Left ventricle myocardium superior (tissue), 1 donor: ENCODE measurements around the gene RRN3. TPM values are rescaled to one million over a fixed set of nuclear protein-coding genes. Genes with fewer than 3 reads are reported as not detected.
A peak's percentile ranks its signal among the peaks of the same experiment; 100 is the strongest.
"Not testable (repeated sequence)": the region's sequence is repeated elsewhere in the genome, so short reads cannot be mapped to it uniquely, and the experiment has no call there.

Experiments used
- ATAC-seq: fragments of 200-7000 bp; cut with Tn5 transposase; one replicate; pipeline ENCODE4 v1.9.1; 2020; ENCODE audit warnings: mild to moderate bottlenecking, moderate library complexity
- DNase-seq: peaks from one replicate; pipeline ENCODE4 v3.0.0-alpha.2; 2020
- intact Hi-C: fragments of 100-400 bp; cut with micrococcal nuclease; formaldehyde crosslinking; loops from one replicate; pipeline ENCODE4 v1.11.0; 2022
- total RNA-seq: library from RNA; stranded (reverse); fragmentation: NEBNext Ultra II Directional; extraction: Animal tissue kit (Norgen Biotek cat#: 25700); gene quantifications from one replicate; pipeline ENCODE4 v1.2.1, GENCODE V29; 2021
- donor health status: DM: no; HTN: yes; CAD: no; lungs with severe emphysema.

RRN3 gene
- total RNA-seq, 1 donor from 2014 or later: 25.8 TPM

DNA sequence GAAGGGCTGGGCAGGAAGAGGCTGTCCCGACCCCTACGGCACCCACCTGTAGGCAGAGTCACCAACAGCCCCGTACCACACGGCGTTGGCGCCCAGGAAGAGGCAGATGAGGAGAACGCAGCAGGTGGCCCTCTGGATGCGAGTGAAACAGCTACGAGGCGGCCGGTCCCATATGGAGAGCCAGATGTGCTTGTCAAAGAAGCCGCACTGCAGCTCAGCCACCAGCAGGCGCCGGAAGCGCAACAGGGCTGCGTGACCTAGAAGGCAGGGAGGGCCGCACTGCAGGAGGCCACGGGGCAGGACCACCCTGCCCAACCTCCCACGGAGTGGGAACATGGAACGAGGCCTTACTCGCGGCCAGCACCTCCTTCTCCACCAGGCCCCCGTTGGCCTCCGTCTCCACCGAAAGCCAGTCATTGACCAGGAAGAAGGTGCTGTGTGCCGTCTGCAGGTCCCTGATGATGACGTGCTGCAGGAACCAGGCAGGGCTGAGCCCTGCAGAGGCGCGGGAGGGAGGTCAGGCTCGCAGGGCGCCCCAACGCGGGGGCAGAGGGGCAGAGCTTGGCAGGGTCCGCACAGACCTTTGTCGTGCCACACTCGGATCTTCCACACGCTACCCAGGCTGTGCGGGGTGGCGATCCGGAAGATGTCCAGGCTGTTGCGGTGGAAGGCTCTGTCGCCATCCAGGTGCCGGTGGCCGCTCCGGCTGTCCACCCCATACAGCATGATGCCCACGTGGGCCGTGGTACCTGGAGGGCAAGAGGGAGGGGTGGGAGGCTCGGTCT is 33.8 kb upstream of the RRN3 start:
- DNase-seq, ATAC-seq, intact Hi-C loops: not testable (repeated sequence)

- DNase-seq, intact Hi-C loops: not testable (repeated sequence)
Measured at GRCh38 chr16:15100372-15100987, 6.4 kb upstream of the RRN3 start.

GRCh38 chr16:15099366-15099909 is 5.4 kb upstream of the RRN3 start:
- intact Hi-C loops, ATAC-seq, DNase-seq: not testable (repeated sequence)

More at GRCh38 chr16:15100372-15100987, 6.4 kb upstream of the RRN3 start:
- not testable (repeated sequence) for ATAC-seq

DNA sequence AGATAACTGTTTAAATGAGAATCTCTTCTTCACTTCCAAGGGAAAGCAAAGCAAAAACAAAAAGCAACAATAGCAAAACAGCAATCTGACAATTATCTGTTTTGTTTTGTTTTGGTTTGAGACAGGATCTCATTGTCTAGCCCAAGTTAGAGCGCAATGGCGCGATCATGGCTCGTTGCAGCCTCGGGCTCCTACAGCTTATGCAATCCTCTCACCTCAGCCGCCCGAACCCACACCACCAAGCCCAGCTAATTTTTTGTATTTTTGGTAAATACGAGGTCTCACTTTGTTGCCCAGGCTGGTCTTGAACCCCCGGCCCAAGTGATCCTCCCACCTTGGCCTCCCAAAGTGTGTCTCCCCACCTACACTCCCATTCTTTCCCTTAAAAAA is 2.5 kb upstream of the RRN3 start:
- ATAC-seq, intact Hi-C loops: not testable (repeated sequence)

GRCh38 chr16:15093571-15093954 is 509 bp downstream of the RRN3 start:
- DNase-seq, ATAC-seq, intact Hi-C loops: not testable (repeated sequence)

More for the DNA sequence above, 2.5 kb upstream of the RRN3 start:
- DNase-seq: not testable (repeated sequence)

DNA sequence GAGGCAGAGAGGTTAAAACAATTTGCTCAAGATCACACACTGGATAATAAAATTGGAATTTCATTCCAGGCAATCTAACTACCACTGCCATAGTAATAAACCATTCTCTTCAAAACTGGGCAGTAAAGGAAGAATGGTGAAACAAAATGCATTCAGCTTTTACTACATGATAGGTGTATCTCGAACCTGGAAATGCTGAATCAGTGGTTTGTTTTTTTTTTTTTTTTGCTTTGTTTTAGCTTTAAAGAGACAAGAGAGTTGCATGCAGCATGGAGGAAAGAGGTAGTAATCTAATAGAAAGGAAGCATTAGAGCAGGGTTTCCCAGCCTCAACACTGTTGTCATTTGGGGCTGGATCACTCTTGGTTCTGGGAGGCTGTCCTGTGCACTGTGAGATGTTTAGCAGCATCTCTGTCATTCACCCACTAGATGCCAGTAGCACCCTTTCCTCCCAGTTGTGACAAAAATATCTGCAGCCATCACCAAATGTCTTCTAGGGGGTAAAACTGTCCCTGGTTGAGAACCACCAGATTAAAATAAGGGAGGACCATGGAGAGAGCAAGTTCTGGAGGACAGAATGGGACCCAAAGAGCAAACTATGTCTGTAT is 3.3 kb downstream of the RRN3 start:
- DNase-seq, intact Hi-C loops, ATAC-seq: not testable (repeated sequence)

- ATAC-seq, intact Hi-C loops, DNase-seq: not testable (repeated sequence)
Measured at GRCh38 chr16:15082788-15083187, 11.3 kb downstream of the RRN3 start.

DNA sequence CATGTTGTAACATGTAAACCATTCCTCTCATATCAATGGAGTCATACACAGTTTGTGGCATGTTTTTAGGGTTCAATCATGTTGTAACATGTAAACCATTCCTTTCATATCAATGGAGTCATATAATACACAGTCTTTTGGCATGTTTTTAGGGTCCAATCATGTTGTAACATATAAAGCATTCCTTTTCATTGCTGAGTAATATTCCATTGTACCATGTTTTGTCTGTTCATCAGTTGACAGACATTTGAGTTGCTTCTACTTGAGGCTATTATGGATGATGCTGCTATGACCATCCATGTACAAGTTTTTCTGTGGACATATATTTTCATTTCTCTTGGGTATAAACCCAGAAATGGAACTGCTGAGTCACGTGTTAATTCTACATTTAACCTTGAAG is 13.2 kb downstream of the RRN3 start:
- intact Hi-C loops, ATAC-seq, DNase-seq: not testable (repeated sequence)

DNA sequence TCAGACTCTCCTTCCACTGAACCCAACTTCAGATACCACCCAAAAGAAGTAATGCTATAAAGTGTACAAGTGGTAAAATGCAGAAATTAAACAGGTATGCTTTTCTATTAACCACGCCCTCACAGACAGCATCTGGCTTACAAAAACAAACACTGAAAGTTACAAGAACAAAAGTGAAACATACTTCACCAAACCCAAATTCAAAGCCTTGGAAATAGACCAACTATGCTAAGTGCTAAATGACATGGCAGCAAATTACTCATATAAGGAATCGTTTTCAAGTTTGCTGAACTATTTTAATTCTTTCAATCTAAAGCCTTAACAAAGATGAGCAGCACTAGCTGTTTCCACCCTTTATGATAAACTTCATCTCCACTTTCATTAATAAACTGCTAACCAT is 17.9 kb downstream of the RRN3 start:
- ATAC-seq, DNase-seq, intact Hi-C loops: not testable (repeated sequence)

GRCh38 chr16:15073101-15073500 is 21.0 kb downstream of the RRN3 start:
- ATAC-seq: no peak
- DNase-seq: no peak
- intact Hi-C loops: no loop called here

DNA sequence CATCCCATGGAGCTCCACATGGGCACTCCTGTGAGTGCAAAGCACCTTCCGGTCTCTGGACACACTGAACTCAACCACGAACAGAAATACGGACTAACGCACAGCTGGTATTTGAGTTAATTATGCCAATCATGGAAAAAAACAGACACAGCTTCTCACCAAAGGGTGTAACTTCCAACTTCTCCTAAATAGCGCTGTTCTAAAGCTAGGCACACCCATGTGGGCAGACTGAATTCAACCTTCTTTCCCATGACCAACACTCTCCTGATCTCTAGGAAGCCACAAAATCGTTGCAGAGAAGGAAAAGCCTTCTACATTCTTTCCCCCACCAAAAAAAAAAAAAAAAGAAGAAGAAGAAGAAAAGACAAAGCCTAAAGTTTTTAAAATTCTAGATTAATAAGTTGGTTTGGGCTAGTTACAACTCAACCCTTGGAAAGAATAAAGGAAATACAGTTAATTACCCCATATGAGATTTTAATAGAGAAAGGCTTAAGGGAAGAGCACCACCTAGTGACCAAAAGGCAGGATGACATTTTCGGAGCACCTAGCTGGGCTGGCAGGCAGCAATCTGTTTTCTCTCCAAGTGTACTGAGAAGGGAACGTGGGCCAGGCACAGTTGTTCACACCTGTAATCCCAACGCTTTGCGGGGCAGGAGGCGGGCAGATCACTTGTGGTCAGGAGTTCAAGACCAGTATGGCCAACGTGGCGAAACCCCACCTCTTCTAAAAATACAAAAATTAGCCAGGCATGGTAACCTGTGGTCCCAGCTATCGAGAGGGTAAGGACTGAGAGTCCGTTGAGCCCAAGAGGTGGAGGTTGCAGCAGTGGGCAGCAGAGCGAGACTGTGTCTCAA is 21.9 kb downstream of the RRN3 start:
- peak; percentile 86 for ATAC-seq
- intact Hi-C loops, DNase-seq: not testable (repeated sequence)

DNA sequence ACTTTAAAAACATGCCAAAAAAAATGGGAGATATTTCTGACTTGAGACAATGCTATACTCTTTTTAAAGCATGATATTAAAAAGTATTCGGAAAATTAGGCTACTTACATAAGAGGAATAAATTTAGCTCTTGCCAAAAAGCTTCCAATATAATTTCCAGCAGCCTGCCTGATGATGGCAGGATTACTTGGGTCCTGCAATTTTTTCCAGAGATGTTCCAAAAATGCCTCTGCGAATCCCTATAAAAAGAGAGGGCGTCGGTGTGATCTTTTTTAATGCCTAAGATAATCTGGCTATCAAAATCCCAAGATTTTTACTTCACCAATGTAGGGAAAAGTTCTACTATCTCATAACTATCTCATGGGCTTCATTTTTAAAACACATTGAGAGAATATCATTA is 23.1 kb downstream of the RRN3 start:
- DNase-seq: not testable (repeated sequence)

GRCh38 chr16:15066690-15067089 is 27.4 kb downstream of the RRN3 start:
- intact Hi-C loops: not testable (repeated sequence)

More for the DNA sequence above, 23.1 kb downstream of the RRN3 start:
- ATAC-seq, intact Hi-C loops: not testable (repeated sequence)

GRCh38 chr16:15065961-15066360 is 28.1 kb downstream of the RRN3 start:
- intact Hi-C loops, DNase-seq, ATAC-seq: not testable (repeated sequence)

More at GRCh38 chr16:15066690-15067089, 27.4 kb downstream of the RRN3 start:
- DNase-seq, ATAC-seq: not testable (repeated sequence)

GRCh38 chr16:15062085-15062810 is 31.8 kb downstream of the RRN3 start:
- DNase-seq, intact Hi-C loops, ATAC-seq: not testable (repeated sequence)

GRCh38 chr16:15059324-15059723 is 34.7 kb downstream of the RRN3 start:
- intact Hi-C loops: no loop called here
- no peak for ATAC-seq
- DNase-seq: no peak

DNA sequence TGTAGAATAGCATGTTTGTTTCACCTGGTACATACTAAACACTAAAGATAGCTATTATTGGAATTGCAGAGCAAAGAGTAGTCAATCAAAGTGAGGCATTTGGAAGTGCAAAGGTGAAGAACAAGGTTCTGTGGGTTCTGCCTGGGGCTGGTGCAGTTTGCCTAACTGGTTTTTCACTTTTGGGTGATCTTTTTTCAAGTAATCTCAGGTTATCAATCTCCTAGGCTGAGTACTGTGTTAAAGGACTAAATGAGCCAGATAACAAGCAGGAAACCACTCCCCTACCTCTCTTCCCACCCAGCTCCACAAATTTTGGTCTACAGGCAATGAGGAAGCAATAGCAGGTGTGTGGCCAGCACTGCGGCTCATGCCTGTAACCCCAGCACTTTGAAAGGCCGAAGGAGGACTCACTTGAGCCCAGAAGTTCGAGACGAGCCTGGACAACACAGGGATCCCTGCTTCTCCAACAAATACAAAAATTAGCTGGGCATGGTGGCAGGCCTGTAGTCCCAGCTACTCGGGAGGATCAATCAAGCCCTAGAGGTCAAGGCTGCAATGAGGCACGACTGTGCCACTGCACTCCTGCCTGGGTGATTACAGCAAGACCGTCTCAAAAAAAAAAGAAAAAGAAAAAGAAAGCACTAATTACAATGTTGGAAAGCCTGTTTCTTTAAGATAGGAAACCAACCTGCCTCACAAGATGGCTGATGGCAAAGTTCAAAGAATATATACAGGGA is 36.2 kb downstream of the RRN3 start:
- intact Hi-C loops: no loop called here
- ATAC-seq (no peak), DNase-seq (no peak)
